ENCODE data around the gene OTX1. TPM values are rescaled to one million over a fixed set of nuclear protein-coding genes. Genes with fewer than 3 reads are reported as not detected.

OTX1 gene
- total RNA-seq, 1 experiment from 2014 or later: 13.1 TPM

DNA sequence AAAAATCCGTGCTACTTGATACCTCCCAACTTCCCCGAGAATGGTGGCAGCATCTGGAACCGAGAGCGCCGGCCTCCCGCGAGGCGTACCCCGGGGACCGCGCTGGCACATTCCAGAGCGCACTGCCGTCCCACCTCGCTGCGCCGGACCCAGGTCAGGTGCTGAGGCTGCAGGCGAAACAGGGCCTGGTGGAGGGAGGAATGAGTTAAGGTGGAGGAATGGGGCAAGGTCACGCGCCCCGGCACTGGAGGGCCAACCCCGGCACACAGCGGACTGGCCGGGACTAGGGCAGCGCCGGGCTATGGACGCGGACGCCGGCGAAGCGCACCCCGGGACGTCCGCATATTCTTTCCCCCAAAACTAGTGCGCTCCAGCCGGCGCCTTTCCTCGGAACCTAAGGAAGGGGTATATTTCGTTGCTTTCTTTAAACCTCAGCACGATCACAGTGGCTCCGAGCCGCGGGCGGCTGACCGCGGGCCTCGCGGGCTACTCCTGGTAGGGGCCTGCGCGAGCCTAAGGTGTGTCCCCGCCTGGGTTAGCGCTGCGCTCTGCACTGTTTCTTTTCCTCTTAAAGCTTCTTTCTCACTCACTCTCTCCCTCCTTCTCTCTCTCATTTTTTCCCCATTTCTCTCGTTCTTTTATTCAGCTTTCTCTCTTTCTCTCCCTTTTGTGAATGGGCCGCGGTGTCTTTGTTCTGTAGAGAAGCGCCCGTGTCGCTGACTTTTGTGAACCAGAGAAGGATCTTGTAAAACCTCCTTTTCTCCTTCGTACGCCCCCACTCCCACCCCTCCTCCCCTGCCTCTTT is 2.1 kb upstream of the OTX1 start:
- no peaks in the 10 kb centered on the region for H3K9me3 ChIP-seq (ENCODE audit: control insufficient read depth in 1 of 2, insufficient read depth in 1 of 2, low read depth in 1 of 2, low read length in 2 of 2)
- H3K4me3 ChIP-seq (replicated peaks in 1 of 2; ENCODE audit: low read depth in 1 of 2, low read length in 2 of 2): no peak overlapping the region
- H3K4me1 ChIP-seq (ENCODE audit: control insufficient read depth in 1 of 2, insufficient read depth in 2 of 2, low read length in 2 of 2): peaks cover 4 to 18% of the 10 kb centered on the region in 2 experiments; a peak in 2 of 4 replicates
- no peak overlapping the region for H3K27ac ChIP-seq (ENCODE audit: low read depth, low read length)
- intact Hi-C loops (cut with micrococcal nuclease): no loop called here
- no peak overlapping the region for H3K9ac ChIP-seq (ENCODE audit: low read length)
- no peaks in the 10 kb centered on the region for H3K9me2 ChIP-seq (ENCODE audit: insufficient read depth)
- H3K79me2 ChIP-seq (ENCODE audit: insufficient read depth, low read length): peaks cover 13% of the 10 kb centered on the region; the same call in 1 of the 2 replicates
- RAD21 ChIA-PET (ENCODE audit: low non-redundant PET in 1 of 2, low total read pairs in 2 of 2, uncharacterized antibody in 2 of 2, unreplicated experiment in 2 of 2): no interaction called here
- H2AFZ ChIP-seq (ENCODE audit: low read depth, low read length, poor library complexity, severe bottlenecking): no peak overlapping the region
- POLR2A ChIA-PET: no interaction called here
- ATAC-seq (no peak), DNase-seq (ENCODE audit: low read depth, low spot score) (no peak)
- H3K36me3 ChIP-seq (ENCODE audit: control insufficient read depth in 1 of 2, insufficient read depth in 2 of 2, low read length in 2 of 2): peaks cover 3% of the 10 kb centered on the region in 2 experiments; a peak in 1 of 4 replicates
- no TSS peak for BruUV-seq (replicated peaks)
- no peaks in the 10 kb centered on the region for H3K27me3 ChIP-seq (ENCODE audit: insufficient read depth, low read length)
- H3K4me2 ChIP-seq (ENCODE audit: low read length): peak overlapping the region; percentile 81
- H4K20me1 ChIP-seq (ENCODE audit: insufficient read depth): no peaks in the 10 kb centered on the region
- TF ChIP-seq FOSL1 (IDR thresholded peaks at IDR 0.05; ENCODE audit: low read depth): no peak
- no peak for TF ChIP-seq ZFX (IDR thresholded peaks at IDR 0.05)
- TF ChIP-seq POLR2AphosphoS5 (IDR thresholded peaks at IDR 0.05; ENCODE audit: low read depth, low read length): peak; percentile 41; the same call in 1 of the 2 replicates
- TF ChIP-seq, protein P1, sequence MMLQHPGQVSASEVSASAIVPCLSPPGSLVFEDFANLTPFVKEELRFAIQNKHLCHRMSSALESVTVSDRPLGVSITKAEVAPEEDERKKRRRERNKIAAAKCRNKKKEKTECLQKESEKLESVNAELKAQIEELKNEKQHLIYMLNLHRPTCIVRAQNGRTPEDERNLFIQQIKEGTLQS (IDR thresholded peaks at IDR 0.05): no peak
- CTCF ChIA-PET: no interaction called here

DNA sequence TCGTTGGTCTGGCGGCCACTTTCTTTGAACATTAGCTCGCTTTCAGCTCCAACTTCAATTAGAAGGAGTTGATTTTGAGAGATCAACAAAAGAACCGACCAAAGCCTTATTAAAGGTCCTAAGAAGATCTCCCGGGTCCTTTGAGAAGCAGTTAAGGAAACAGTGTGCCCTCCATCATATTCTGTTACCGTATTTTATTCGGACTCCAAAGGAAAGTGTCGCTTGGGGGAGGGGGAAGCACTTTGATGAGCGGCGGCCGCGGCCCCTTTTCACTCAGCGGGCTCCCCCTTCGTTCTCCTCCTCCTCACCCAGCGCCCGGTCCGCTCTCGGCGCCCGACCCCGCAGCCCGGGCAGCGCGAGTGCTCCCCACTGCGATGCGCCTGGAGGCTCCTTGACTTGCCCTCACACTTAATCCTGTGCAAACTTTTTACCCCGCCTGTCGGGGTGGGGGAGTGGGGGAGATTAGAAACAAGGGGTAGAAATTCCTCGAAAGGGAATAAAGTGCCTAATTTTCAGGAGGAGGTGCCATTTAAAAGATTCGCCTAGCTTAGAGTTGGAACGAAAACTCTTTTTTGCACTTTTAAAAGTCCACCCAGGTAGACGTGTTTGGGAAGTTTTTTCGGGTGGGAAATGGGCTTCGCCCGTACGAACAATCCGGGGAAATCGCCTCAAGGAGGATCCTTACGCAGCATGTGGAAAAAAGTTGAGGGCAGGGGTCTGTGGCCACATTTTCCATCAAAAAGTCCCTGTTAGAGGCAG is 1.2 kb upstream of the OTX1 start:
- H4K20me1 ChIP-seq (ENCODE audit: insufficient read depth): no peaks in the 10 kb centered on the region
- peak overlapping the region; percentile 91 for H3K27ac ChIP-seq (ENCODE audit: low read depth, low read length)
- H3K4me2 ChIP-seq (ENCODE audit: low read length): peak overlapping the region; percentile 81
- H3K4me1 ChIP-seq (ENCODE audit: control insufficient read depth in 1 of 2, insufficient read depth in 2 of 2, low read length in 2 of 2): peaks cover 4 to 18% of the 10 kb centered on the region in 2 experiments; a peak in 2 of 4 replicates
- intact Hi-C loops (cut with micrococcal nuclease): no loop called here
- no peaks in the 10 kb centered on the region for H3K9me2 ChIP-seq (ENCODE audit: insufficient read depth)
- no peak for DNase-seq (ENCODE audit: low read depth, low spot score)
- no peak for ATAC-seq
- TF ChIP-seq, protein P2, sequence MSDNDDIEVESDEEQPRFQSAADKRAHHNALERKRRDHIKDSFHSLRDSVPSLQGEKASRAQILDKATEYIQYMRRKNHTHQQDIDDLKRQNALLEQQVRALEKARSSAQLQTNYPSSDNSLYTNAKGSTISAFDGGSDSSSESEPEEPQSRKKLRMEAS (IDR thresholded peaks at IDR 0.05): peak; percentile 1; the same call in 1 of the 2 replicates
- TF ChIP-seq SIN3A (IDR thresholded peaks at IDR 0.05; ENCODE audit: low read depth): no peak
- ChIA-PET POLR2A (no interaction called here), CTCF (no interaction called here), RAD21 (ENCODE audit: low non-redundant PET in 1 of 2, low total read pairs in 2 of 2, uncharacterized antibody in 2 of 2, unreplicated experiment in 2 of 2) (no interaction called here)
- peaks cover 3 to 4% of the 10 kb centered on the region in 2 experiments; a peak in 1 of 4 replicates for H3K36me3 ChIP-seq (ENCODE audit: control insufficient read depth in 1 of 2, insufficient read depth in 2 of 2, low read length in 2 of 2)
- no peaks in the 10 kb centered on the region for H3K27me3 ChIP-seq (ENCODE audit: insufficient read depth, low read length)
- H2AFZ ChIP-seq (ENCODE audit: low read depth, low read length, poor library complexity, severe bottlenecking): no peak overlapping the region
- BruUV-seq (replicated peaks): TSS peak; percentile 93
- peak overlapping the region; percentile 76 for H3K9ac ChIP-seq (ENCODE audit: low read length)
- H3K9me3 ChIP-seq (ENCODE audit: control insufficient read depth in 1 of 2, insufficient read depth in 1 of 2, low read depth in 1 of 2, low read length in 2 of 2): no peaks in the 10 kb centered on the region
- peaks cover 13% of the 10 kb centered on the region; the same call in 1 of the 2 replicates for H3K79me2 ChIP-seq (ENCODE audit: insufficient read depth, low read length)
- H3K4me3 ChIP-seq (replicated peaks in 1 of 2; ENCODE audit: low read depth in 1 of 2, low read length in 2 of 2): peak overlapping the region; percentile 67 to 97
